Epithelial cell of alveolus of lung (primary cell): Measurements from ENCODE around the gene ETV3L. TPM values are rescaled to one million over a fixed set of nuclear protein-coding genes. Genes with fewer than 3 reads are reported as not detected.

Source experiments
- total RNA-seq: library from RNA; depleted of rRNA; stranded (reverse); fragments of >200 nt; gene quantifications from 2 replicates; pipeline ENCODE4 v1.2.1, GENCODE V29; 2015

ETV3L gene
- total RNA-seq: not detected in 2 replicates

DNA sequence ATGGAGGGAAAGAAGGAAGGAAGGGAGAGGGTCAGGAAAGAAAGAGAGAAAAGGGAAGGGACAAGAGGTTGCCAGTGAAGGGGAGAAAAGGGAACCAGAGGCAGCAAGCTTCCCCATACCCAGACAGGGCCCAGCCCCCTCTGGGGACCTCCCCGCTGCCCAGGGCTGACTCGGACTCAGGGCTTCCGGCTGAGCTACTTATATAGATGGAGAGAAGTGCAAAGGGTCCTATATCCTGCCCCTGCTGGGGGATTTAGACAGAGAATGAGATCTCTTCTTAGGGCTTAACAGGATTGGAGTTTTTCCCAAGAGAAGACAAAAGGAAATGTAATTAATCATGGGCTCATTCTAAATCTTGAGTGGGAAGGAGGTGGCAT, at the start of gene ETV3L:
Gene ETV3L, minus strand, starts transcription at position 176 of the 377 bp plus-strand sequence. CDS start 285 bp downstream, outside the sequence.

DNA sequence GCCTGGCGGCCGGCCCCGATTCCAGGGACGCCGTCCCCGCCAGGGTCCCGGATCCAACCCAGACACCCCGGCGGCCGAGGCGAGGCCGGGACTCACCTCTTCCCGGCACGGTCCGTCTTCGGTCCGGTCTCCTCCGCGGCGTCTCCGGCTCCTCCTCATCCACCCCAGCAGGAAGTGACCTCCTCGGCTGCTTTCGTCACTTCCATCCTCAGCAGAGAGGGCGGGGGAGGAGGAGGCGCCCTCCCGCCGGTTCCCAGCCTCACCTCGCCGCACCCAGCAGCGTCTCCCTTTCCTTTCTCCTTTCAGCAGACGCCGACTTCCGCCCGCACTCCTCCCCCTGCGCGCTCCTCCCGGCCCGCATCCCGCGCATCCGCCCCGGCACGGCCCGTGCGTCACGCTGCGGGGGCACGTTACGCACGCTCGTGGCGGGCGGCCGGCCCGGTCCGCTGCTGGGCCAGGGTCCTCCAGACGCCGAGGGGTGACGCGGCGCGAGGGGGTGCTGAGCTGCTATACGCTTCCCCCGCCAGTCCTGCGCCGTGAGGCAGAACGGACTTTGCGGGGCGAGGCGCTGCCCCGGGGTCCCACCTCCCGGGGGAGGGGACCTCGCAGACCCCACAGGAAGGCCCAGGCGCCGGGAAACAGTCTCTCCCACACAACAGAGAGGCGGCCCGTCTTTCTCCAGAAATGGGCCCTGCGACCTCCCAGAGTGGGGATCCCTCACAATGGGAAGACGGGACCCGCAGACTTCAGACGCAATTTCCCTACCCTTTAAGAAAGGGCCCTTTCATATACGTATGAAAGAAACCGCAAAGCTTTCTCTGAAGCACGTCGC, 38.8 kb upstream of the ETV3L start, which contains the start of gene ETV3:
Gene ETV3, minus strand, starts transcription at position 176 of the 832 bp plus-strand sequence. CDS start 2,043 bp downstream, outside the sequence.

DNA sequence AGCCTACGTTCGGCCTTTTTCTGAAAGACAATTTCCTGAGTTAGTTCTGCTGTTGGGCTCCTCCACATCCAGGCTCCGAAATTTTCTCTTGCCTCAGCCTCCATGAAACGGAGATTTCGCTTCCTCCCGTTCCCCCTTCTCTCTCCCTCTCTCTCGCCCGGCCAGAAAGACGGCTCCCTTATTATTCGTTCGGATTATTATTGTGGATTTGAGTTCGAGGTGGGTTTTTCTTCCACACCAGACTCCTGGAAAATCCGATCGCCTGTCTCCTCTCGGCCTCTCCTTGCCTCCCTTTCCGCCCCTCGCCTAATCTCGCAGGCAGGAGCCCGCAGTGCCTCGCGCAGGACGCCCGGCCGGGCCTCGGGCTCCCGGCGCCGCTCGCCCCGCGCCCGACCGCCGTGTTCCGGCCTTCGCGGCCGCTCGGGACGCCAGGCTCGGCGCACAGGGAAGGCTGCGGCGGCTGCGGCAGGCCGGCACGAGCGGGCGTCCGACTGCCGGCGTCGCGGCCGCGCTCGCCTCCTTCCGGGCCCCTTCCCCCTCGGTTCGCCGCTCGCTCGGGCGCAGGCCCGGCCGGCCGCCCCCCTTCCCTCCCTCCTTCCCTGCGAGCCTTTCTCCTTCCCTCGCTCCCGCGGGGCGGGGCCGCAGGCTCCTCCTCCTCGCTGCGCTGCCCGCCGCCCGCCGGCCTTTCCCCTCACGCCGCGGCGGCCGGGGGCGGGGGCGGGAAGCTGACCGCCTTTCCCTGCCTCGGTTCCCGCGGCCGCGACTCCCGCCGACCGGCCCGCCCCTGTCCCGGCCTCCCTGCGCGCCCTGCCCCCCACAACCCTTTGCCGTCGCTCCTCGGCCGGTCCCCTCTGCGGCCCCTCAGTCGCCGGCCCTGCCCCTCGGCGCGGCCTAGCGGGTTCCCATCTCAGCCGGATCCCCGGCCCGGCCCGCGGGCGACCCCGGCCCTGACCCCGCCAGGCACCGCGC, 54.1 kb downstream of the ETV3L start, which contains the start of gene ARHGEF11:
Gene ARHGEF11, minus strand, starts transcription at position 493 of the 969 bp plus-strand sequence. CDS start 1,412 bp downstream, outside the sequence.

Other genes with a start within 250 kb of the ETV3L start
- gene INSRR, start 240.7 kb downstream of the ETV3L start, total RNA-seq: not detected in 2 replicates
- gene NTRK1, start 238.9 kb downstream of the ETV3L start, total RNA-seq: under 0.01 and 0.56 TPM in 2 replicates
- gene PEAR1, start 206.1 kb downstream of the ETV3L start, total RNA-seq: 14.0 and 15.4 TPM in 2 replicates
- gene LRRC71, start 179.2 kb downstream of the ETV3L start, total RNA-seq: not detected in 2 replicates
- gene ARHGEF11, start 54.1 kb downstream of the ETV3L start, total RNA-seq: 12.2 and 24.7 TPM in 2 replicates
- 12.5 and 16.8 TPM in 2 replicates for gene ETV3, start 38.6 kb upstream of the ETV3L start, total RNA-seq